Measurements from ENCODE around the gene BMAL1. TPM values are rescaled to one million over a fixed set of nuclear protein-coding genes. Genes with fewer than 3 reads are reported as not detected.

Gene BMAL1
- total and polyA plus RNA-seq, 2 of the 4 experiments (the other 2 are of a cell fraction) = 8.8 to 9.9 TPM

- Histone ChIP-seq H3K27ac (ENCODE audit: insufficient read depth, low read length) (no peak overlapping the region), H2BK120ac (ENCODE audit: low read depth, low read length) (no peak overlapping the region), H3K23ac (ENCODE audit: low read depth, low read length) (no peak overlapping the region), H3K9me3 (ENCODE audit: control insufficient read depth, insufficient read depth, low read length) (no peaks in the 10 kb centered on the region), H2AFZ (replicated peaks; ENCODE audit: low read length, poor library complexity) (no peak overlapping the region), H2BK15ac (ENCODE audit: low read depth, low read length) (no peak overlapping the region), H3K9ac (ENCODE audit: low read depth, low read length) (no peak overlapping the region), H3K4me2 (ENCODE audit: low read depth, low read length) (no peak overlapping the region), H3K27me3 (ENCODE audit: control insufficient read depth, insufficient read depth, low read length) (no peaks in the 10 kb centered on the region), H3K36me3 (ENCODE audit: control insufficient read depth, insufficient read depth, low read length) (no peaks in the 10 kb centered on the region; the same call in 1 of the 2 replicates), H2BK5ac (ENCODE audit: low read depth, low read length, poor library complexity, severe bottlenecking) (no peak overlapping the region), H4K8ac (ENCODE audit: low read depth in 2 of 2, low read length in 2 of 2) (no peak overlapping the region), H2AK9ac (replicated peaks; ENCODE audit: low read depth, low read length, poor library complexity) (no peak overlapping the region), H3K9me1 (ENCODE audit: insufficient read depth, low read length) (peaks cover 12% of the 10 kb centered on the region), H2BK20ac (ENCODE audit: low read depth, low read length) (no peak overlapping the region), H3K79me1 (ENCODE audit: low read depth in 1 of 2, low read length in 2 of 2) (peaks cover 22 to 75% of the 10 kb centered on the region in 2 experiments), H2AK5ac (ENCODE audit: low read depth, low read length) (no peak overlapping the region), H3K4ac (ENCODE audit: low read depth, low read length) (no peak overlapping the region), H4K20me1 (ENCODE audit: insufficient read depth, low read length) (peaks cover 51% of the 10 kb centered on the region), H4K5ac (ENCODE audit: low read depth, low read length) (no peak overlapping the region), H3K18ac (ENCODE audit: low read depth, low read length) (no peak overlapping the region), H3K56ac (ENCODE audit: extremely low read depth, insufficient read depth, low read length) (no peak overlapping the region), H3K4me3 (ENCODE audit: insufficient read depth, low read depth, low read length) (no peak overlapping the region), H3K4me1 (ENCODE audit: control insufficient read depth, insufficient read depth, low read length) (peaks cover 3% of the 10 kb centered on the region), H3K14ac (replicated peaks; ENCODE audit: low read depth, low read length) (no peak overlapping the region), H4K91ac (ENCODE audit: insufficient read depth, low read depth, low read length) (no peak overlapping the region)
- ChIA-PET CTCF (no interaction called here), POLR2A (ENCODE audit: unreplicated experiment) (no interaction called here)
- TF ChIP-seq POLR2A (IDR thresholded peaks at IDR 0.05; ENCODE audit: low read depth, low read length) (no peak), CHD1 (IDR thresholded peaks at IDR 0.05; ENCODE audit: low read depth, low read length) (no peak), FOS (IDR thresholded peaks at IDR 0.05; ENCODE audit: low read depth, low read length) (no peak), MAZ (IDR thresholded peaks at IDR 0.05; ENCODE audit: borderline replicate concordance, low read depth, low read length) (no peak), MAFK (IDR thresholded peaks at IDR 0.05; ENCODE audit: low read depth, low read length) (no peak), CTCF (conservative IDR thresholded peaks at IDR 0.05; ENCODE audit: low read depth, low read length) (no peak), RFX5 (IDR thresholded peaks at IDR 0.05; ENCODE audit: low read depth, low read length) (no peak), BHLHE40 (IDR thresholded peaks at IDR 0.05; ENCODE audit: low read depth, low read length) (no peak), RCOR1 (IDR thresholded peaks at IDR 0.05; ENCODE audit: insufficient replicate concordance, low read length) (no peak), NFE2L2 (IDR thresholded peaks at IDR 0.05; ENCODE audit: low read depth, low read length) (no peak), USF2 (IDR thresholded peaks at IDR 0.05; ENCODE audit: low read depth, low read length) (no peak), SMC3 (IDR thresholded peaks at IDR 0.05; ENCODE audit: low read depth, low read length) (no peak), MXI1 (IDR thresholded peaks at IDR 0.05; ENCODE audit: borderline replicate concordance, low read depth, low read length) (no peak), ELK1 (IDR thresholded peaks at IDR 0.05; ENCODE audit: borderline replicate concordance, low read depth, low read length) (no peak), RAD21 (IDR thresholded peaks at IDR 0.05; ENCODE audit: low read length) (no peak), CEBPB (IDR thresholded peaks at IDR 0.05; ENCODE audit: low read depth, low read length) (no peak)
- DNase-seq = no peak
- no peak for ATAC-seq (ENCODE audit: low read depth)
- intact Hi-C loops (cut with micrococcal nuclease) = no loop called here
- dilution Hi-C loops (cut with HindIII; ENCODE audit: low sequenced_read_pairs, unreplicated experiment) = no loop called here
- no CpG with 5 or more reads among the region's 3 CpGs for WGBS, 2 experiments (ENCODE audit: extremely low coverage in 2 of 2, insufficient read length in 1 of 2)
- in situ Hi-C loops (cut with MboI; ENCODE audit: low sequenced_read_pairs) = no loop called here
- BruUV-seq (replicated peaks) = no TSS peak
Measured at GRCh38 chr11:13291361-13291760, 13.8 kb downstream of the BMAL1 start.

Measured in IMR-90 (cell line).